Measurements from ENCODE around the gene SMARCA5.
"Not testable (repeated sequence)": the region's sequence is repeated elsewhere in the genome, so short reads cannot be mapped to it uniquely, and the experiment has no call there.

Gene SMARCA5

GRCh38 chr4:143513314-143514168 lies at the start of gene SMARCA5:
TSS of gene SMARCA5 (plus strand) at chr4:143513702. CDS start at chr4:143513925, 223 bp downstream.
- DNase-seq: peak; percentile 98

DNA sequence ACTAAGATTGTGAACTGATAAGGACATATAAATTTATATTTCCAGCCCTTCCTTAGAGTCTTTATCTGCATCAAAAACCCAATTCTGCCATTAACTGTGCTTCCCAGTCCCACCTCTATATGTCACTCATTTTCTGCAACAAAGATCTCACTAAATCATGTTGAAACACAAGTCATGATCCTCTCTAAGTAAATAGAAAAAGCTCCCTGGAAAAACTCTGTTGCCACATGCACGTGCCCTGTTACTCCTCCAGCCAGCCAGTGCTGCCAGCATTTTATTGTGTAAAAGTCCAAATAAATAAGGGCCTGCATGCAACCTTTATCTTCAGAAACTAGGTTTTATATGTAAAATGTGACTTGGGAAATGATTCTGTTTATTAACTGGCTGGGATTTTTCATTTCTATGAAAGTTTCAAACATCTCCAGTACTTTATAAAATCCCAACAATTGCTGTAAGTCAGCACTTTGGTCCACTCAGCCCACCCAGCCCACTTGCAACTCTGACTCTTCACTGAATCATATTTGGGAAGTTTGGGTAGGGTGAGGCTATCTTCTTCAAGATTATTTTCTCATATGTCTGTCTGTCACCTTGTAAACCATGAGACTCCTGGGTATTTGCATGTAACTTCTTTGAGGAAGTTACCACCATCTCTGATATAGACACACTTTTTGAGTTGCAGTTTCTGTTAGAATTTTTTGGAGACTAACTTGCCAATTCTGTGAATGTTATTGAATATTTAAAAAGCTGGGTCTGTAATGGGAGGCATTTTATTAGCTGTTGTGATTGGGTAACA lies 40.0 kb upstream of the SMARCA5 start:
- no peak for DNase-seq

GRCh38 chr4:143477487-143477886 lies 36.0 kb upstream of the SMARCA5 start:
- DNase-seq: no peak

DNA sequence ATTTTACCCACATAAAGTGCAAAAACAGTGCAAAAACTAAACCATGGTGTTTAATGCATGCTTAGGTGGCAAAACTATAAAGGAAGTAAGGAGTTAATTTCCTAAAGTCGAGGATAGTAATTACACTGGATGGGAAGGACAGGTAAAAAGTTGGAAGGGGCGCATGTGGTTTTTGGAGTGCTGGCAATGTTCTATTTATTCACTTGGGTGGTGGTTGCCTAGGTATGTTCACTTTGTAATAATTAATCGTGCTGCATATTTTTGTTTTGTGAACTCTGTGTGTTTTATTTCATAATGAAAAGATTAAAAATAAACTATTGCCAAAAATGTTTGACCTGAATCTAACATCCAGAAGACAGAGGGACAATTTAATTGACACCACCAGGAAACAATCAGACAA lies 32.1 kb upstream of the SMARCA5 start:
- no peak for DNase-seq

- DNase-seq: peak; percentile 2
These were observed 30.7 kb upstream of the SMARCA5 start for GRCh38 chr4:143482840-143483239.

DNA sequence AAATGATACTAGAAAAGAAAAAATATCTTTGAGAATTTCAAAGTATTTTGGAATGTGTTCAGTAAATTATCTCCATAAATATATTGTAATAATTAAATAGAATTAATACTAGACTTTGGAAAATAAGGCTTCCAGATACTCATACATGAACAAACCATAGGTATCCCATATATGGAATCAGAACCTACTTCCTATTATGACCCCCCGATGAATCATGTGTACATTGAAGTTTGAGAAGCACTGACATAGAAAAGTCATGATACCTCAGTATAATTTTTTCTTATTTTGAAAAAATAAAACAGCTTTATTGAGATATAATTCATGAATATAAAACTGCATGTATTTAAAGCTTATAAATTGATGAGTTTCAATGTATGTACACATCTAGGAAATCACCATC lies 27.2 kb upstream of the SMARCA5 start:
- no peak for DNase-seq

DNA sequence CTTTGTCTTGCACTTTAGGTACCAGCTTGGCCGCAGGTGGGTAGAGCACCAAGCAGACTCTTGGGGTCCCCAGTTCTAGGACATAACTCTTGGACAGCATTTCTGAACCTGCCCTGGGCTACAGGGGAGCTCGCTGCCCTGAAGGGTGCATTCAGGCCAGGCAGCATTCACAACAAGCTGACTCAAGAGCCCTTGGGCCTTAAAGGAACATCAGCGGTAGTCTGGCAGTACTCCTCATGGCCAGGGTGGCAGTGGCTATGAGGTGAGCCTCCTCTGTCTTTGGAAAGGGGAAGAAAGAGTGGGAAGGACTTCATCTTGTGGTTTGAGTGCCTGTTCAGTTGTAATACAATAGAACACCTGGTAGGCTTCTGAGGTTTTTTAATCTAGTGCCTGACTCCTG lies 24.8 kb upstream of the SMARCA5 start:
- DNase-seq: no peak

GRCh38 chr4:143489106-143489505 lies 24.4 kb upstream of the SMARCA5 start:
- no peak for DNase-seq

DNA sequence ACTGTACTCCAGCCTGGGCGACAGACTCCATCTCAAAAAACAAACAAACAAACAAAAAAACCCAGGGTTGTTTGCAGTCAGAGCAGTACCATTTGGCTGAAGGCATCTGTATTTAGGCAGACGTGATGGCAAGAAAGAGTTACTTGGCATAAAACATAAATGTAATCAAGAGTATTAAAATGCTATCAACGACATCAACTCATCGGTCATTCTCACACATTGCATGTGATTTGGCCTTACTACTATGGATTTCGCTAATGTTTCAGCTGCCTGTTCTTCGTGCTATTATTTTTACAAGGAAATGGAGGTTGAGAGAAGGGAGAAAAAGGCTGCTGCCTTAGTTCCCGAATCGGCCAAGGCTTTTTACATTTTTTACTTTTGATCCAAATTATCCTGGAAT lies 15.5 kb upstream of the SMARCA5 start:
- DNase-seq: no peak

- DNase-seq: no peak
These were observed 11.3 kb upstream of the SMARCA5 start for GRCh38 chr4:143502231-143502630.

GRCh38 chr4:143506031-143506430 lies 7.5 kb upstream of the SMARCA5 start:
- no peak for DNase-seq

- no peak for DNase-seq
These were observed 1.6 kb upstream of the SMARCA5 start for GRCh38 chr4:143511906-143512305.

- no peak for DNase-seq
These were observed 556 bp upstream of the SMARCA5 start for GRCh38 chr4:143512978-143513313.

- DNase-seq: no peak
These were observed 630 bp downstream of the SMARCA5 start for GRCh38 chr4:143514169-143514495.

- peak; percentile 29 for DNase-seq
These were observed 995 bp downstream of the SMARCA5 start for GRCh38 chr4:143514497-143514896.

DNA sequence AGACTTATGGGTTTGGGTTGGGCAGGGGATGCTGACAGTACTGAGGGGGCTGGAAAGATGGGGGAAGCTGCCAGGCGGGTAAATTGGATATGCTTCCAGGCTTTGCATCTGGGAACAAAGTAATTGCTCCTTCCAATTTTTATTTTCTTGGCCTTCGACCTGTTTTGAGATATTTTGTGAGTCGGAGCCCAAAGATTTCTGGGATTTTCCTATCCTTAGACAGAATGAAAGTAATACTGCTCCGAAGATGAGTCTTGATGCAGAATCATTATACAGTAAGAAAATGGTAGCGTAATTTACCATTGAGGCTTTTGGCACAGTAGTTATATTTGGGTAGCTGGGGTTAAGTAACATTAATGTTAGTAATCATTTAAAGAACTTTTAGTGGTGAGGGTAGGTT lies 1.4 kb downstream of the SMARCA5 start:
- no peak for DNase-seq

- no peak for DNase-seq
These were observed 2.4 kb downstream of the SMARCA5 start for GRCh38 chr4:143515905-143516304.

GRCh38 chr4:143517764-143518163 lies 4.3 kb downstream of the SMARCA5 start:
- no peak for DNase-seq

GRCh38 chr4:143524211-143524610 lies 10.7 kb downstream of the SMARCA5 start:
- no peak for DNase-seq

GRCh38 chr4:143528046-143528445 lies 14.5 kb downstream of the SMARCA5 start:
- DNase-seq: not testable (repeated sequence)

DNA sequence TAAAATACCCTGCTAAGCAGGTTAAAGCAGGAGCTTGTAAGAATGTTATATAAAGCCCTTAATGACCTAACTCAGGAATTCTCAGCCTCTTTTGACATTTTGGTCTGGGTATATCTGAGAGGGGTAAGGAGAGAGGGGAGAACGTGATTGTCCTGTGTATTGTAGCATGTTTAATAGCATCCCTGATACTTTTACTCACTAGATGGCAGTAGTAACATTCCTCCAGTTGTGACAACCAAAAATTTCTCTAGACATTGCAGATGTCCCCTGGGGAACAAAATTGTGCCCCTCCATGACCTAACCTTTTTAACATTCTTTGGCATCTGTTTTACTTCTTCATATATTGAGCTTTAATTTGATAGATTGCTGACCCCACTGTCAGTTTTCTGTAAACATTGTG lies 17.9 kb downstream of the SMARCA5 start:
- no peak for DNase-seq

- no peak for DNase-seq
These were observed 18.4 kb downstream of the SMARCA5 start for GRCh38 chr4:143531788-143532491.

DNA sequence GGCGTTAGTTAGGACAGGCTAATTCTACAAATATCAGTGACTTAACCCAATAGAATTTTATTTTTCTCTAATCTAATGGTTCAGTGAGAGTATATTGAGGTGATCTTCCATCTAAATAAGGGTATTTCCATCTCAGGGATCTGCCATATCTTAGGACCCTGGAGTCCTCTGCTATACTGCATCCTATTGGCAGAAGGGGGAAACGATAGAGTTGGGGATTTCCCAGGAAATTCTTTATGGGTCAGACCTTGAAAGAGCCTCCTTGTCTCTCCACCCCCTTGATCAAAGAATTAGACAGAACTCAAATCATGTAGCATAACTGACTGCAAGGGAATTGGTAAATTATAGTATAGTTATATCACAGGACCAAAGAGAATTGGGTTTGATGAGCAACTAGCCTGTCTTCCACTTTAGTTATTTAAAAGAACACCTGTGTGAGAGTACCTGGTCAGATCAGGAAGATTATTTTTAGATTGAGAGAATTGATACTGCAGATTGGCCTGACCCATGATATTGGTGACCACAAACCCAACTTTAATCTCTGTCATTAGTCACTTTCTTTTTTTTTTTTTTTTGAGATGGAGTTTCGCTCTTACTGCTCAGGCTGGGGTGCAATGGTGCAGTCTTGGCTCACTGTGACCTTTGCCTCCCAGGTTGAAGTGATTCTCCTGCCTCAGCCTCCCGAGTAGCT lies 25.6 kb downstream of the SMARCA5 start:
- DNase-seq: no peak

Data from CD4-positive, alpha-beta T cell treated with Interleukin-21 for 1 hour (primary cell).